ENCODE measurements around the gene TCEANC2. TPM values are rescaled to one million over a fixed set of nuclear protein-coding genes. Genes with fewer than 3 reads are reported as not detected.

The TCEANC2 gene
- total and polyA plus RNA-seq, 2 donors (not counting 1 experiment from before 2014, with no cell fraction given) = 3.0 to 4.0 TPM

DNA sequence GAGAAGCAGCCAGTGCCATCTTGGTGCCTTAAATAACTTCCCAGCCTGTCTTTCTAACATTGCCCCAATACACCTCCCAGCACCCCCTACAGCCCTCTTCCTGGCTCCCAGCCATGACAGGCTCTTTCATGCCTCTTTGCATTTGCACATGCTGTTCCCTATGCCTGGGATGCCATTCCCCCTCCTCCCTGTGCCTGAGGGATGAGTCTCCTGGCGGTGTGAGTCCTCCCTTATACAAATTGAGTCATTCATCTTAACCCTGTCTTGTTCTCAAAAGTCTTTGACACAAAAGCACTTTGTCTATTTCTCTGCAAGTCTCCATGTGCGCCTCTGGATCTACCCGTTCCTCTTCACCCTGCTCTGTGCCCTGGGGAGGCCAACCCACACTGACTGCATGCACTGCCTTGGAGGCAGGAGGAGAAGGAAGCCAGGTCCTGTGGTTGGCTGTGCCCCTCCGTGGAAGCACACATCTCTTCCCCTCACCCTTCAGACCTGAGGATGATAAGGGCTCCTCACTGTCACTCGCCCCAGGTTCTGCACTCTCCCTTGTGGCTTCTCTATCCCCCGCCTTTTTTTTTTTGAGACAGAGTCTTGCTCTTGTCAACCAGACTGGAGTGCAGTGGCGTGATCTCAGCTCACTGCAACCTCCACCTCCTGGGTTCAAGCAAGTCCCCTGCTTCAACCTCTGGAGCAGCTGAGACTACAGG is 74.3 kb downstream of the TCEANC2 start:
- Histone ChIP-seq H3K27ac (ENCODE audit: insufficient read depth, low read length) (no peak overlapping the region), H3K79me2 (ENCODE audit: control insufficient read depth, insufficient read depth, low read length) (no peaks in the 10 kb centered on the region), H3K9ac (ENCODE audit: insufficient read depth, low read length) (no peak overlapping the region), H2AFZ (ENCODE audit: low read length) (no peak overlapping the region), H3K27me3 (ENCODE audit: control insufficient read depth, insufficient read depth, low read length) (peaks cover 2% of the 10 kb centered on the region), H3K36me3 (ENCODE audit: control insufficient read depth, insufficient read depth, low read length) (no peaks in the 10 kb centered on the region), H3K9me3 (ENCODE audit: control insufficient read depth, insufficient read depth, low read depth, low read length) (no peaks in the 10 kb centered on the region), H4K20me1 (ENCODE audit: control insufficient read depth, extremely low read depth, insufficient read depth, low read length) (no peaks in the 10 kb centered on the region), H3K4me2 (ENCODE audit: extremely low read depth, insufficient read depth, low read length) (no peak overlapping the region), H3K4me3 (replicated peaks in 1 of 4; ENCODE audit: control extremely low read depth in 1 of 4, insufficient read depth in 1 of 4, low read depth in 3 of 4, low read length in 4 of 4) (no peak overlapping the region), H3K4me1 (ENCODE audit: control insufficient read depth, extremely low read depth, insufficient read depth, low read length) (no peaks in the 10 kb centered on the region)
- DNase-seq (ENCODE audit: low read depth in 2 of 2) = no peak
- no peak for TF ChIP-seq EZH2 (IDR thresholded peaks at IDR 0.05; ENCODE audit: low read length, missing control alignments)
- TF ChIP-seq, protein P1, sequence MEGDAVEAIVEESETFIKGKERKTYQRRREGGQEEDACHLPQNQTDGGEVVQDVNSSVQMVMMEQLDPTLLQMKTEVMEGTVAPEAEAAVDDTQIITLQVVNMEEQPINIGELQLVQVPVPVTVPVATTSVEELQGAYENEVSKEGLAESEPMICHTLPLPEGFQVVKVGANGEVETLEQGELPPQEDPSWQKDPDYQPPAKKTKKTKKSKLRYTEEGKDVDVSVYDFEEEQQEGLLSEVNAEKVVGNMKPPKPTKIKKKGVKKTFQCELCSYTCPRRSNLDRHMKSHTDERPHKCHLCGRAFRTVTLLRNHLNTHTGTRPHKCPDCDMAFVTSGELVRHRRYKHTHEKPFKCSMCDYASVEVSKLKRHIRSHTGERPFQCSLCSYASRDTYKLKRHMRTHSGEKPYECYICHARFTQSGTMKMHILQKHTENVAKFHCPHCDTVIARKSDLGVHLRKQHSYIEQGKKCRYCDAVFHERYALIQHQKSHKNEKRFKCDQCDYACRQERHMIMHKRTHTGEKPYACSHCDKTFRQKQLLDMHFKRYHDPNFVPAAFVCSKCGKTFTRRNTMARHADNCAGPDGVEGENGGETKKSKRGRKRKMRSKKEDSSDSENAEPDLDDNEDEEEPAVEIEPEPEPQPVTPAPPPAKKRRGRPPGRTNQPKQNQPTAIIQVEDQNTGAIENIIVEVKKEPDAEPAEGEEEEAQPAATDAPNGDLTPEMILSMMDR (conservative IDR thresholded peaks at IDR 0.05 in 1 of 2, IDR thresholded peaks at IDR 0.05 in 1 of 2; ENCODE audit: low read depth in 1 of 2, low read length in 2 of 2) = no peak

DNA sequence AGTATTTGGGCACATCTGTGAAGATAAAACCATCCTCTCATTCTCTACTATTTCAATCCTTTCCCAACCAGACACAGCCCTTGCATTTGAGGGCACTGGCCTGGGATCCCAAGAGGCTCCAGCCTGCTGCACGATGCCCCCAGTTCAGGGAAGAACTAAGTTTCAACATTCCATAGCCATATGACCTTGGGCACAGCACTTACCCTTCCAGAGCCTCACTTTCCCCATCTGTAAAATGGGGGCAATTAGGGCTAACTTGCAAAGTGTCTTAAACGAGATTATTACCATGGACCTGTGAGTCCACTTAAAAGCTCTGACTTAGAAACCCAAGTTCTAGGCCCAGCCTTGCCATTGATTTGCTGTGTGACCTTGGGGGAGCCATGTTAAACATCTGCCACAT is 76.5 kb downstream of the TCEANC2 start:
- H3K4me1 ChIP-seq (ENCODE audit: control insufficient read depth, extremely low read depth, insufficient read depth, low read length) = no peaks in the 10 kb centered on the region
- no peak for DNase-seq (ENCODE audit: low read depth in 2 of 2)
- H4K20me1 ChIP-seq (ENCODE audit: control insufficient read depth, extremely low read depth, insufficient read depth, low read length) = no peaks in the 10 kb centered on the region
- H3K4me3 ChIP-seq (replicated peaks in 1 of 4; ENCODE audit: control extremely low read depth in 1 of 4, insufficient read depth in 1 of 4, low read depth in 3 of 4, low read length in 4 of 4) = no peak overlapping the region
- no peak overlapping the region for H3K9ac ChIP-seq (ENCODE audit: insufficient read depth, low read length)
- H3K4me2 ChIP-seq (ENCODE audit: extremely low read depth, insufficient read depth, low read length) = no peak overlapping the region
- TF ChIP-seq, protein P1 (conservative IDR thresholded peaks at IDR 0.05 in 1 of 2, IDR thresholded peaks at IDR 0.05 in 1 of 2; ENCODE audit: low read depth in 1 of 2, low read length in 2 of 2) = no peak
- TF ChIP-seq EZH2 (IDR thresholded peaks at IDR 0.05; ENCODE audit: low read length, missing control alignments) = no peak
- no peak overlapping the region for H2AFZ ChIP-seq (ENCODE audit: low read length)
- no peaks in the 10 kb centered on the region for H3K79me2 ChIP-seq (ENCODE audit: control insufficient read depth, insufficient read depth, low read length)
- H3K36me3 ChIP-seq (ENCODE audit: control insufficient read depth, insufficient read depth, low read length) = no peaks in the 10 kb centered on the region
- peaks cover 5% of the 10 kb centered on the region for H3K27me3 ChIP-seq (ENCODE audit: control insufficient read depth, insufficient read depth, low read length)
- H3K27ac ChIP-seq (ENCODE audit: insufficient read depth, low read length) = no peak overlapping the region
- no peaks in the 10 kb centered on the region for H3K9me3 ChIP-seq (ENCODE audit: control insufficient read depth, insufficient read depth, low read depth, low read length)

DNA sequence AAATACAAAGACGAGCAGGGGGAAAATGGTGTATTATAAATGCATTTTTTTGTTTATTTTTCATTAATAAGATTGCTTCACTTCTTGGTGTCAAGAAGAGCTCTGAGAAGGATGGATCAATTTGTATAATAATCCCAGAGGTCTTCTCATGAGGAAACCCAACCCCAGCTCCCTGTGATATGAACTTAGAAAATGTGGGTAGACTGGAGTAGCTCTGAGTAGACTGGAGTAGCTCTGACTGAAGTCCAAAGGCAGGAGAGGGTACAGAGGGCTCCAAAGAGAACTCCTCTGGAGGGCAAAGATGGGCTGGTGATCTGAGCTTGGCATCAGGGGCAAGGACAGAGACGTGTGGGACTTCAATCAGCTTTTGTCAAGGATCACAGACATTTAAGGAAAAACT is 78.0 kb downstream of the TCEANC2 start:
- DNase-seq (ENCODE audit: low read depth in 2 of 2) = no peak
- H3K27ac ChIP-seq (ENCODE audit: insufficient read depth, low read length) = no peak overlapping the region
- H3K4me2 ChIP-seq (ENCODE audit: extremely low read depth, insufficient read depth, low read length) = no peak overlapping the region
- H3K9me3 ChIP-seq (ENCODE audit: control insufficient read depth, insufficient read depth, low read depth, low read length) = no peaks in the 10 kb centered on the region
- H4K20me1 ChIP-seq (ENCODE audit: control insufficient read depth, extremely low read depth, insufficient read depth, low read length) = no peaks in the 10 kb centered on the region
- H3K9ac ChIP-seq (ENCODE audit: insufficient read depth, low read length) = no peak overlapping the region
- H3K27me3 ChIP-seq (ENCODE audit: control insufficient read depth, insufficient read depth, low read length) = peaks cover 5% of the 10 kb centered on the region
- H3K4me3 ChIP-seq (replicated peaks in 1 of 4; ENCODE audit: control extremely low read depth in 1 of 4, insufficient read depth in 1 of 4, low read depth in 3 of 4, low read length in 4 of 4) = no peak overlapping the region
- H3K36me3 ChIP-seq (ENCODE audit: control insufficient read depth, insufficient read depth, low read length) = no peaks in the 10 kb centered on the region
- no peaks in the 10 kb centered on the region for H3K79me2 ChIP-seq (ENCODE audit: control insufficient read depth, insufficient read depth, low read length)
- no peaks in the 10 kb centered on the region for H3K4me1 ChIP-seq (ENCODE audit: control insufficient read depth, extremely low read depth, insufficient read depth, low read length)
- no peak overlapping the region for H2AFZ ChIP-seq (ENCODE audit: low read length)
- TF ChIP-seq, protein P1 (conservative IDR thresholded peaks at IDR 0.05 in 1 of 2, IDR thresholded peaks at IDR 0.05 in 1 of 2; ENCODE audit: low read depth in 1 of 2, low read length in 2 of 2) = no peak
- TF ChIP-seq EZH2 (IDR thresholded peaks at IDR 0.05; ENCODE audit: low read length, missing control alignments) = no peak

All from fibroblast of lung (primary cell).